Right lobe of liver (tissue), 6 donors: ENCODE data around the gene NBDY. TPM values are rescaled to one million over a fixed set of nuclear protein-coding genes. Genes with fewer than 3 reads are reported as not detected.

Source experiments
- ATAC-seq, 4 donors: fragments of 200-7000 bp; cut with Tn5 transposase; one replicate each; pipeline ENCODE4 v1.9.1; 2020; ENCODE audit warnings: mild to moderate bottlenecking in 4 of 4, moderate library complexity in 4 of 4
- DNase-seq, 3 donors: peaks; one replicate each; pipeline ENCODE4 v3.0.0-alpha.2; 2020
- H3K27ac ChIP-seq, 3 donors: fragments of 200-600 bp; one replicate each; pipeline ENCODE4 v1.8.0; 2022
- H3K27me3 ChIP-seq, 2 donors: fragments of 200-600 bp; one replicate each; pipeline ENCODE4 v1.8.0; 2022
- H3K36me3 ChIP-seq, 4 donors: fragments of 200-600 bp; sonication (generic) in 1 of 4; one replicate each; pipeline versions ENCODE4 v1.5.1 to v1.8.0; 2017 to 2022; ENCODE audit warnings: control low read depth in 1 of 4
- H3K4me1 ChIP-seq, 4 donors: fragments of 200-600 bp; sonication (generic) in 1 of 4; one replicate each; pipeline versions ENCODE4 v1.5.1 to v1.8.0; 2017 to 2022; ENCODE audit warnings: control low read depth in 1 of 4
- H3K4me3 ChIP-seq, 3 donors: fragments of 200-600 bp; one replicate each; pipeline ENCODE4 v1.8.0; 2022
- H3K9me3 ChIP-seq, 4 donors: fragments of 200-600 bp; sonication (generic) in 1 of 4; one replicate each; pipeline versions ENCODE4 v1.5.1 to v1.8.0; 2017 to 2022; ENCODE audit warnings: control low read depth in 1 of 4
- POLR2A ChIP-seq: fragments of 450-650 bp; IDR thresholded peaks from one replicate; pipeline ENCODE4 v1.6.1; 2017; ENCODE audit warnings: antibody characterized with exemption, mild to moderate bottlenecking
- WGBS: methylation state at CpG from one replicate; pipeline ENCODE4 v1.1.6; 2018; ENCODE audit warnings: low coverage, low lambda C conversion rate; ENCODE audit not compliant: insufficient coverage; ENCODE audit errors: missing lambda C conversion rate; 5-methylcytosine and 5-hydroxymethylcytosine counted together
- intact Hi-C, 2 donors: fragments of 100-400 bp; cut with DNase I; formaldehyde crosslinking; loops; one replicate each; pipeline versions ENCODE4 v1.11.2 to v1.14.1; 2022
- total RNA-seq, 6 experiments: library from RNA; depleted of rRNA in 2 of 6; stranded (reverse); fragments of >200 nt in 2 of 6; fragmentation: NEBNext Ultra II Directional in 3 of 6; extraction: Animal tissue kit (Norgen Biotek cat#: 25700) in 3 of 6; gene quantifications; one replicate each; pipeline versions ENCODE4 v1.1.0 to v1.2.4, GENCODE V29; 2016 to 2023
- TF ChIP-seq, protein P1 (sequence below), 4 donors: fragments of 200-600 bp in 3 of 4; fragments of 450-650 bp in 1 of 4; IDR thresholded peaks; one replicate each; pipeline versions ENCODE4 v1.5.1 to v1.8.0; 2016 to 2022; ENCODE audit warnings: antibody characterized with exemption in 4 of 4, mild to moderate bottlenecking in 2 of 4
- donor health status: DM: no; HTN: yes; CAD: no.
- donor health status: DM: no; HTN: no; CAD: no.
- donor health status: DM: no; HTN: no; CAD: no.
- donor health status: DM: no; HTN: yes; CAD: no.
- donor health status: DM: no; HTN: yes; CAD: no.

Gene NBDY
- total RNA-seq, 6 experiments from 2014 or later = 2.8 to 10.0 (median 5.4) TPM

DNA sequence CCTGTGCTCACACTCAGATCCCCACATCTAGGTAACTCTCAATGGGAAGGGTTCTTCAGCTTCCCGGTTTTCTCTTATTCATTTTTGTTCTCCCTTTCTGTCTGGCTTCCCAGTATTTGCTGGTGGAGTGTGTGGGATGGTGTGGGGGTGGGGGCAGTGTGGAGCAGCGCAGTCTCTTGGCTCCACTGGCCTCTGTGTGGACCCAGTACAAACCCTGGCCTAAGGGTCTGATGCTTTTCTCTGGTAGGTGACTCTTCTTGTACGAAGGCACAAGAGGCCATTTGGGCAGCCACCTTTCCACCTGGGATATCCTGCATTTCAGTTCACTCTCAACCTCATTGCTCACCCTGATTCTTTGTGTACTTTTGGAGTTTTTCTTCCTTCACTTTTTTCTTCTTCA lies 71.3 kb downstream of the NBDY start:
- intact Hi-C loops = no loop called here
- Histone ChIP-seq H3K27ac (no peak overlapping the region), H3K36me3 (no peaks in the 10 kb centered on the region), H3K4me3 (no peak overlapping the region), H3K9me3 (no peaks in the 10 kb centered on the region), H3K4me1 (peaks cover 0 to 8% (median 4%) of the 10 kb centered on the region in 4 donors), H3K27me3 (no peaks in the 10 kb centered on the region)
- DNase-seq (no peak), ATAC-seq (no peak)
- 59% methylated on average over 2 of the region's 3 CpGs for WGBS
- TF ChIP-seq, protein P1, sequence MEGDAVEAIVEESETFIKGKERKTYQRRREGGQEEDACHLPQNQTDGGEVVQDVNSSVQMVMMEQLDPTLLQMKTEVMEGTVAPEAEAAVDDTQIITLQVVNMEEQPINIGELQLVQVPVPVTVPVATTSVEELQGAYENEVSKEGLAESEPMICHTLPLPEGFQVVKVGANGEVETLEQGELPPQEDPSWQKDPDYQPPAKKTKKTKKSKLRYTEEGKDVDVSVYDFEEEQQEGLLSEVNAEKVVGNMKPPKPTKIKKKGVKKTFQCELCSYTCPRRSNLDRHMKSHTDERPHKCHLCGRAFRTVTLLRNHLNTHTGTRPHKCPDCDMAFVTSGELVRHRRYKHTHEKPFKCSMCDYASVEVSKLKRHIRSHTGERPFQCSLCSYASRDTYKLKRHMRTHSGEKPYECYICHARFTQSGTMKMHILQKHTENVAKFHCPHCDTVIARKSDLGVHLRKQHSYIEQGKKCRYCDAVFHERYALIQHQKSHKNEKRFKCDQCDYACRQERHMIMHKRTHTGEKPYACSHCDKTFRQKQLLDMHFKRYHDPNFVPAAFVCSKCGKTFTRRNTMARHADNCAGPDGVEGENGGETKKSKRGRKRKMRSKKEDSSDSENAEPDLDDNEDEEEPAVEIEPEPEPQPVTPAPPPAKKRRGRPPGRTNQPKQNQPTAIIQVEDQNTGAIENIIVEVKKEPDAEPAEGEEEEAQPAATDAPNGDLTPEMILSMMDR (IDR thresholded peaks at IDR 0.05) = no peak
- no peak for TF ChIP-seq POLR2A

DNA sequence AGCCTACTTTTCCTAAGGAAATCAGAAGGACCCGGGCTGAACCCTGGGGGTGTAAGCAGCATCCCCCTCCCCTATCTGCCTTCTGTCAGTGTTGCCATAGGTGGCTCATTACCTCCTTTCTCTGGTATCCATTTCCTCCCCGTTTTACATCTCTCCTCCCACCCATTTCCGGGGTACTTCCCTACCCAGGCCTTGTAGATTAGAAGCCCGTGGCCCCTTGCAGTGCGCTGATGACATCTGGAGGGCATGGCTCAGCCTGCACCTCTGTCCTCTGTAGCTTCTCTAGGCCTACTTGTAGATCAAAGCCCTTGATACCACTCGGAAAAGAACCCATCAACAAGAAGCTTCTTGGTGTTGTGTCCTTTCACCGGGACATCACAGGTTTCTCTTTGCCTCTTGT lies 71.8 kb downstream of the NBDY start:
- DNase-seq (no peak), ATAC-seq (no peak)
- WGBS = 55% methylated on average over 6 of the region's 7 CpGs
- Histone ChIP-seq H3K27ac (no peak overlapping the region), H3K4me1 (peaks cover 0 to 8% (median 4%) of the 10 kb centered on the region in 4 donors), H3K27me3 (no peaks in the 10 kb centered on the region), H3K9me3 (no peaks in the 10 kb centered on the region), H3K36me3 (no peaks in the 10 kb centered on the region), H3K4me3 (no peak overlapping the region)
- intact Hi-C loops = no loop called here
- TF ChIP-seq, protein P1 (IDR thresholded peaks at IDR 0.05) = no peak
- no peak for TF ChIP-seq POLR2A

DNA sequence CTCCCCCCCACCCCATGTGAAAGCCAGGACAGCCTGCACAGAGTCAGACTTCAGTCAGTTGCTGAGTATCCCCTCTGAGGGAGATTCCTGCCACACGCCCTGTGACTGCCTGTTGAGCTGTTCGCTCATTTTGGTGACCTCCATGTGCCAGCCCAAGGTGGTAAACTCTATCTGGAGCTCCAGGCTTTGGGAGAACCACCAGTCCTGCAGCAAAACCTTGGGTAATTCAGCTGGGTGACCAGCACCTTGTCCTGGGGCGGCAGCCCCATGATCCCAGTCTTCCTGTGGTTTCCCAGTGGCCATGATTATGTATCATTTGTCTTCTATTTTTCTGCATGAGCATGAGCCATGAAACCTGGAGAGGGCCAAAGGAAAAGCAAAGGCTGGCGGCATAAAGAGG lies 73.4 kb downstream of the NBDY start:
- intact Hi-C loops = no loop called here
- 57% methylated on average over 2 of the region's 4 CpGs for WGBS
- Histone ChIP-seq H3K27me3 (no peaks in the 10 kb centered on the region), H3K27ac (no peak overlapping the region), H3K36me3 (no peaks in the 10 kb centered on the region), H3K4me3 (peak overlapping the region in 2 of 3 donors; percentile 68 to 77), H3K9me3 (no peaks in the 10 kb centered on the region), H3K4me1 (peaks cover 0 to 8% (median 4%) of the 10 kb centered on the region in 4 donors)
- DNase-seq = no peak
- TF ChIP-seq POLR2A = no peak
- TF ChIP-seq, protein P1 (IDR thresholded peaks at IDR 0.05) = no peak
- ATAC-seq = no peak

DNA sequence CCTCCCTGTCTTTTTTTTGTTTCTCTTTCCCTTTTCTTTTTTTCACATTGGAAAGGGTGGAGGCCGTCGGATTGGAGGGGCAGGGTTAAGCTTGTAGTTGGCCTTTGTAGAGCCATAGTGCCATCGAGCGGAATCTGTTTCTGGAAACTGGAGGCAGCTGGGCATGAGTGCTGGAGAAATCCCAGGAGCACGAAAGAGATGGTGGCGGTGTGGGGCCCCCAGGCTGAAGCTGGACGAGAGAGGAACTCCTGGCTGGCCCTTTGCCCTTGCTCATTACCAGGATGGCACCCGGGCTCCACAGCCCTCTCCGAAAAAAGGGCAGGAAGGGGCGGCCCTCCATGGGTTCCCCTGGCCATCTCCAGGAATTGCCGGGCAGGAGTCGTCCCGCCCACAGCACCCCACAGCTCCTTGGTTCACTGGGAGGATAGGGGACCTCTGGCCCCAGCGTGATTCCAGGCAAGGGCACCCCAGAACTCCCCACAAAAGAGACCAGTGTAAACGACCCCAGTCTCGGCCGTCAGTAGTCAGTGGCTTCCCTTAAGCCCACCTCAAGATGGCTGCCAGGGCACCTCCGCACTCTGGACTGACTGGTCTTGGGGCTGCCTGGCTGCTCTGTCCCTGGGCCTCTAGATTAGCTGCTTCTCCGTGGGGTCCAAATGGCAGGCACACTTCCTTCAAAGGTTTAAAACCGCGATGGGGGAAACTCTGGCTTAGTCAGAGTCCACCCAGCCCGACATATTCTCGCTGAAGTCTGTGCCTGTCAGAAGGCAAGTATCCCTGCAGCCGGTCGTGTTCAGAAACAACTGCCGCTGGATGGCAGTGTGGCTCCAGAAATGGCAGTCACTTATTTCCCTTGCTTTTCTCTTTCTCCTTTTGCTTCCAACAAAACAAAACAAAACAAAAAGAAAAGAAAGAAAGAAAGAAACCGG lies 74.1 kb downstream of the NBDY start:
- Histone ChIP-seq H3K36me3 (no peaks in the 10 kb centered on the region), H3K27ac (peak overlapping the region; percentile 49 to 58 (median 50)), H3K9me3 (no peaks in the 10 kb centered on the region), H3K27me3 (no peaks in the 10 kb centered on the region), H3K4me3 (peak overlapping the region; percentile 47 to 77 (median 68)), H3K4me1 (peaks cover 0 to 5% (median 2%) of the 10 kb centered on the region in 4 donors)
- DNase-seq (peak; percentile 61 to 87 (median 81)), ATAC-seq (peak; percentile 85 to 89 (median 87))
- WGBS = 19% methylated on average over 13 of the region's 27 CpGs
- TF ChIP-seq, protein P1 (IDR thresholded peaks at IDR 0.05) = peak; percentile 64 to 78 (median 72)
- TF ChIP-seq POLR2A = no peak
- intact Hi-C loops = no loop called here
